ENCODE measurements around the gene PLIN1. TPM values are rescaled to one million over a fixed set of nuclear protein-coding genes. Genes with fewer than 3 reads are reported as not detected.
A peak's percentile ranks its signal among the peaks of the same experiment; 100 is the strongest.

Gene PLIN1
- total and polyA plus RNA-seq, 2 of the 4 experiments (the other 2 are of a cell fraction): under 0.01 to 0.07 TPM

DNA sequence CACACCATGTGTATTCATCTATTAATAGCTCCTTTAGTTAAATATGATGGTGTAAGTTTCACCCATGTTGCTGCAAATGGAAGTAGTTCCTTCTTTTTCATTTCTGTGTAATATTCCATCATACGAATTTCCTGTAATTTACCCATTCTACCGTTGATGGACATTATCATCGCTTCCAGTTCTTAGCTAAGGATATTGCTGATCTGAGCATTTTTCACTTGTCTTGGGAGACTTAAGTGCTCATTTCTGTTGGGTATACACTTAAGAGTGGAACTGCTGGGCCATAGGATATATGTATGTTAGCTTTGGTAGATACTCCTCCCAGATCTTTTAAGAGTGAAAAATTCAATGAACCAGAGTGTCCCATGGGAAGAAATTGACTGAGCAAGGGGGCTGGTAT, 11.0 kb downstream of the PLIN1 start:
- no peaks in the 10 kb centered on the region for H3K79me1 ChIP-seq (ENCODE audit: low read depth in 1 of 2, low read length in 2 of 2)
- no peak overlapping the region for H3K23ac ChIP-seq (ENCODE audit: low read depth, low read length)
- no peaks in the 10 kb centered on the region for H4K20me1 ChIP-seq (ENCODE audit: insufficient read depth, low read length)
- dilution Hi-C loops (cut with HindIII; ENCODE audit: low sequenced_read_pairs, unreplicated experiment) (no loop called here), intact Hi-C loops (cut with micrococcal nuclease) (no loop called here), in situ Hi-C loops (cut with MboI; ENCODE audit: low sequenced_read_pairs) (no loop called here)
- no TSS peak for BruUV-seq (replicated peaks)
- ChIA-PET CTCF (no interaction called here), POLR2A (ENCODE audit: unreplicated experiment) (no interaction called here)
- no peak overlapping the region for H3K56ac ChIP-seq (ENCODE audit: extremely low read depth, insufficient read depth, low read length)
- DNase-seq (no peak), ATAC-seq (ENCODE audit: low read depth) (no peak)
- H3K4me1 ChIP-seq (ENCODE audit: control insufficient read depth, insufficient read depth, low read length): peaks cover 5% of the 10 kb centered on the region
- no CpG with 5 or more reads among the region's 3 CpGs for WGBS, 2 experiments (ENCODE audit: extremely low coverage in 2 of 2, insufficient read length in 1 of 2)
- no peak overlapping the region for H3K4me3 ChIP-seq (ENCODE audit: insufficient read depth, low read depth, low read length)
- no peak overlapping the region for H2AK9ac ChIP-seq (replicated peaks; ENCODE audit: low read depth, low read length, poor library complexity)
- no peak overlapping the region for H3K18ac ChIP-seq (ENCODE audit: low read depth, low read length)
- no peaks in the 10 kb centered on the region for H3K36me3 ChIP-seq (ENCODE audit: control insufficient read depth, insufficient read depth, low read length)
- no peak overlapping the region for H2BK5ac ChIP-seq (ENCODE audit: low read depth, low read length, poor library complexity, severe bottlenecking)
- no peak overlapping the region for H3K27ac ChIP-seq (ENCODE audit: insufficient read depth, low read length)
- no peaks in the 10 kb centered on the region for H3K27me3 ChIP-seq (ENCODE audit: control insufficient read depth, insufficient read depth, low read length)
- H2AK5ac ChIP-seq (ENCODE audit: low read depth, low read length): no peak overlapping the region
- H4K91ac ChIP-seq (ENCODE audit: insufficient read depth, low read depth, low read length): no peak overlapping the region
- peaks cover 11% of the 10 kb centered on the region; the same call in 1 of the 2 replicates for H3K9me1 ChIP-seq (ENCODE audit: insufficient read depth, low read length)
- no peak overlapping the region for H3K4ac ChIP-seq (ENCODE audit: low read depth, low read length)
- no peak overlapping the region for H3K9ac ChIP-seq (ENCODE audit: low read depth, low read length)
- H2BK20ac ChIP-seq (ENCODE audit: low read depth, low read length): no peak overlapping the region
- H3K9me3 ChIP-seq (ENCODE audit: control insufficient read depth, insufficient read depth, low read length): no peaks in the 10 kb centered on the region
- no peak overlapping the region for H2AFZ ChIP-seq (replicated peaks; ENCODE audit: low read length, poor library complexity)
- no peak overlapping the region for H3K14ac ChIP-seq (replicated peaks; ENCODE audit: low read depth, low read length)
- no peak overlapping the region for H4K8ac ChIP-seq (ENCODE audit: low read depth in 2 of 2, low read length in 2 of 2)
- TF ChIP-seq CHD1 (IDR thresholded peaks at IDR 0.05; ENCODE audit: low read depth, low read length) (no peak), MAFK (IDR thresholded peaks at IDR 0.05; ENCODE audit: low read depth, low read length) (peak; percentile 77)
- TF ChIP-seq, protein P1, sequence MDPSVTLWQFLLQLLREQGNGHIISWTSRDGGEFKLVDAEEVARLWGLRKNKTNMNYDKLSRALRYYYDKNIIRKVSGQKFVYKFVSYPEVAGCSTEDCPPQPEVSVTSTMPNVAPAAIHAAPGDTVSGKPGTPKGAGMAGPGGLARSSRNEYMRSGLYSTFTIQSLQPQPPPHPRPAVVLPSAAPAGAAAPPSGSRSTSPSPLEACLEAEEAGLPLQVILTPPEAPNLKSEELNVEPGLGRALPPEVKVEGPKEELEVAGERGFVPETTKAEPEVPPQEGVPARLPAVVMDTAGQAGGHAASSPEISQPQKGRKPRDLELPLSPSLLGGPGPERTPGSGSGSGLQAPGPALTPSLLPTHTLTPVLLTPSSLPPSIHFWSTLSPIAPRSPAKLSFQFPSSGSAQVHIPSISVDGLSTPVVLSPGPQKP (IDR thresholded peaks at IDR 0.05; ENCODE audit: borderline replicate concordance, low read depth, low read length): no peak
- H3K4me2 ChIP-seq (ENCODE audit: low read depth, low read length): no peak overlapping the region
- no peak overlapping the region for H2BK15ac ChIP-seq (ENCODE audit: low read depth, low read length)
- H4K5ac ChIP-seq (ENCODE audit: low read depth, low read length): no peak overlapping the region
- no peak overlapping the region for H2BK120ac ChIP-seq (ENCODE audit: low read depth, low read length)

Measured in IMR-90 (cell line).